Measurements from ENCODE around the gene CLIC5. TPM values are rescaled to one million over a fixed set of nuclear protein-coding genes. Genes with fewer than 3 reads are reported as not detected.

The CLIC5 gene
- polyA plus RNA-seq, 3 donors: not detected

DNA sequence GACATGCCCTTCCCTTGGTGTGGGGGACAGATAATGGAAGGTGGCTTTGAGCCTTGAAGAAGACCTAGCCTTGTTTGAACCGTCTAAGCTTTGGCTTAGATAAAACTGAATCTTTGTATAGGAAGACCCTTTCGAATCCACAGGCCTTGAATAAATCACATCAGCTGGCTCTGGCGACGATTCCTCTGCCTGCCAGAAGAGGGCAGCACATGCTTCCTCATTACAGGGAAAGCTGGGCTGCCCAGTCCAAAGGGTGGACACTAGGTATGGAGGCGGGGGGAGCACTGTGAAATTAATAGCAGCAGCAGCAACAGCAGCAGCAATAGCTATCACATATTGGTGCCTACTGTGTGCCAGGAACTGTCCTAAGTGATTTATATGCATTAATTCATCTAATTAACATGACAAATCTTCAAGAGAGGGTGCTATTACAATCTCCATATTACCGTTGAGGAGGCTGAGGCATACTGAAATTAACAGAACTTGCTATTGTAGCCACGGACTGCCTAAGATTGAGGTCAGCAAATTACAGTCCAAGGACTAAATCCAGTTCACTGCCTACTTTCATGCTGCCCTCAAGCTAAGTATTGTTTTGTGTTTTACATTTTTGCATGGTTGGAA is 85.1 kb downstream of the CLIC5 start:
- Histone ChIP-seq H3K27me3 (ENCODE audit: control insufficient read depth in 2 of 2, insufficient read depth in 2 of 2, low read length in 2 of 2) (no peaks in the 10 kb centered on the region), H3K9me3 (replicated peaks in 1 of 2; ENCODE audit: control insufficient read depth in 1 of 2, insufficient read depth in 1 of 2, low read length in 2 of 2) (no peaks in the 10 kb centered on the region), H2AFZ (ENCODE audit: insufficient read depth, low read depth, low read length, poor library complexity, severe bottlenecking) (no peak overlapping the region), H3K4me3 (replicated peaks in 1 of 3; ENCODE audit: low read depth in 2 of 3, low read length in 3 of 3) (no peak overlapping the region), H4K20me1 (ENCODE audit: insufficient read depth, low read length) (no peaks in the 10 kb centered on the region), H3K36me3 (replicated peaks in 1 of 2; ENCODE audit: control insufficient read depth in 1 of 2, insufficient read depth in 2 of 2, low read length in 2 of 2) (no peaks in the 10 kb centered on the region), H3K9ac (ENCODE audit: insufficient read depth, low read length, poor library complexity, severe bottlenecking) (no peak overlapping the region), H3K27ac (ENCODE audit: low read depth in 1 of 2, low read length in 2 of 2) (no peak overlapping the region), H3K4me2 (replicated peaks; ENCODE audit: extremely low read depth, low read length, poor library complexity, severe bottlenecking) (no peak overlapping the region), H3K79me2 (ENCODE audit: insufficient read depth, low read length) (no peaks in the 10 kb centered on the region), H3K4me1 (ENCODE audit: control insufficient read depth in 1 of 2, insufficient read depth in 2 of 2, low read length in 2 of 2) (no peaks in the 10 kb centered on the region)
- Mint-ChIP-seq H3K4me1 (peaks cover 2% of the 10 kb centered on the region), H3K27ac (no peak overlapping the region), H3K27me3 (ENCODE audit: low read depth in 3 of 3) (peaks cover 1 to 2% (median 2%) of the 10 kb centered on the region in 3 donors), H3K4me3 (no peak overlapping the region), H3K9me3 (peaks cover 0 to 3% (median 0%) of the 10 kb centered on the region in 7 donors), H3K36me3 (no peaks in the 10 kb centered on the region)
- 17% methylated on average over 3 of the region's 7 CpGs for WGBS (ENCODE audit: insufficient coverage)
- intact Hi-C loops (cut with micrococcal nuclease): loop anchor here in 1 of 2 donors (5.0 kb wide), 1 partner anchor 482 kb away; no protein-coding TSS in a partner anchor
- DNase-seq: peak; percentile 29 to 50 (median 46)
- TF ChIP-seq, protein P1, sequence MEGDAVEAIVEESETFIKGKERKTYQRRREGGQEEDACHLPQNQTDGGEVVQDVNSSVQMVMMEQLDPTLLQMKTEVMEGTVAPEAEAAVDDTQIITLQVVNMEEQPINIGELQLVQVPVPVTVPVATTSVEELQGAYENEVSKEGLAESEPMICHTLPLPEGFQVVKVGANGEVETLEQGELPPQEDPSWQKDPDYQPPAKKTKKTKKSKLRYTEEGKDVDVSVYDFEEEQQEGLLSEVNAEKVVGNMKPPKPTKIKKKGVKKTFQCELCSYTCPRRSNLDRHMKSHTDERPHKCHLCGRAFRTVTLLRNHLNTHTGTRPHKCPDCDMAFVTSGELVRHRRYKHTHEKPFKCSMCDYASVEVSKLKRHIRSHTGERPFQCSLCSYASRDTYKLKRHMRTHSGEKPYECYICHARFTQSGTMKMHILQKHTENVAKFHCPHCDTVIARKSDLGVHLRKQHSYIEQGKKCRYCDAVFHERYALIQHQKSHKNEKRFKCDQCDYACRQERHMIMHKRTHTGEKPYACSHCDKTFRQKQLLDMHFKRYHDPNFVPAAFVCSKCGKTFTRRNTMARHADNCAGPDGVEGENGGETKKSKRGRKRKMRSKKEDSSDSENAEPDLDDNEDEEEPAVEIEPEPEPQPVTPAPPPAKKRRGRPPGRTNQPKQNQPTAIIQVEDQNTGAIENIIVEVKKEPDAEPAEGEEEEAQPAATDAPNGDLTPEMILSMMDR (IDR thresholded peaks at IDR 0.05): peak; percentile 97

DNA sequence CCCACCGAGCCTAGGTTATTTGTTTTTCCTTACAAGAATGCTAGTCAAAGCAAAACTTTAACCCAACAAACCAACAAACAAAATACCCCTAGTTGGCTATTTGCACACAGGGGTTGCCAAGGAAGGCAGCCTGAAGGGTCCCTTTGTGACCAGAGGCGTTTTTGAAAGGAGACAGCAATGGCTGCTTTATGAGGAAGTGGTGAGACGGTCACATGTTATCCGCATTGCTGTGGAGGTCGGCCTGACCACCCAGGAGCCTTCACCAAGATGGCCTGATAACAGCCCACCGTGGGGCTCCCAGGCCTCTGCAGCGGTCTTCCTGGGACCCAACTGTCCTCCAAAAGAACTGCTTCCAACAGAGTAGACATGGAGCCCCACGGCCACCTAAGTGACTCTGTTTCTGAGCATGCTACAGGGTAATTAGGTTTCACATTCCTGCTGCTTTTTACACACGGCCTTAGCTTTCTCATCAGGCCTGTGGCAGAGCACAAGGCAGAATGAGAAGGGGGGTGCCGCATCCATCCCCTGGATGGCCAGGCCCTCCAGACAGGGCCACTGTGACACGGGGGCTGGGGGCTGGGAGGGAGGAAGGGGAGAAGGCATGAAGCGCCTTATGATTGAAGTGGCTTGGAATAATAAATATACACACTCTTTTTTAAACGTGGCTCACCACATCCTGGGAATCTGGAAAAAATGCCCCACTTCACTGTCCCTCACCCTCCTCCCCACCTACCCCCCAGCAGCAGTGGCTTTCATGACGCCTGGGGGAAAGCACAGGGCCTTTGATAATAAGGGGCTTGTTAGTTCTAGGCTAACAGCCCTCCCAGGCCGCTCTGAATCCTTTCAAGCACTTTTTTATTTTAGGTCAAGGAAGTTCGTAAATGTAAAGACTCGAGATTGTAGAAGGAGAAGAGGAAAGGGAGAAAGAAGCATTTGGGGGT is 86.0 kb downstream of the CLIC5 start:
- 50% methylated on average over 11 of the region's 17 CpGs for WGBS (ENCODE audit: insufficient coverage)
- TF ChIP-seq, protein P1 (IDR thresholded peaks at IDR 0.05): no peak
- Histone ChIP-seq H3K36me3 (replicated peaks in 1 of 2; ENCODE audit: control insufficient read depth in 1 of 2, insufficient read depth in 2 of 2, low read length in 2 of 2) (no peaks in the 10 kb centered on the region), H3K4me1 (ENCODE audit: control insufficient read depth in 1 of 2, insufficient read depth in 2 of 2, low read length in 2 of 2) (no peaks in the 10 kb centered on the region), H2AFZ (ENCODE audit: insufficient read depth, low read depth, low read length, poor library complexity, severe bottlenecking) (peak overlapping the region; percentile 75), H3K4me3 (replicated peaks in 1 of 3; ENCODE audit: low read depth in 2 of 3, low read length in 3 of 3) (no peak overlapping the region), H3K27me3 (ENCODE audit: control insufficient read depth in 2 of 2, insufficient read depth in 2 of 2, low read length in 2 of 2) (no peaks in the 10 kb centered on the region), H3K27ac (ENCODE audit: low read depth in 1 of 2, low read length in 2 of 2) (no peak overlapping the region), H3K9ac (ENCODE audit: insufficient read depth, low read length, poor library complexity, severe bottlenecking) (no peak overlapping the region), H3K9me3 (replicated peaks in 1 of 2; ENCODE audit: control insufficient read depth in 1 of 2, insufficient read depth in 1 of 2, low read length in 2 of 2) (no peaks in the 10 kb centered on the region), H3K4me2 (replicated peaks; ENCODE audit: extremely low read depth, low read length, poor library complexity, severe bottlenecking) (no peak overlapping the region), H3K79me2 (ENCODE audit: insufficient read depth, low read length) (no peaks in the 10 kb centered on the region), H4K20me1 (ENCODE audit: insufficient read depth, low read length) (no peaks in the 10 kb centered on the region)
- no peak overlapping the region for H3K27ac Mint-ChIP-seq
- H3K4me3 Mint-ChIP-seq: no peak overlapping the region
- intact Hi-C loops (cut with micrococcal nuclease): loop anchor here in 1 of 2 donors (5.0 to 10.0 kb wide), 2 partner anchors 483 to 1335 kb away; no protein-coding TSS in a partner anchor
- H3K4me1 Mint-ChIP-seq: peaks cover 2% of the 10 kb centered on the region
- peaks cover 0 to 3% (median 0%) of the 10 kb centered on the region in 7 donors for H3K9me3 Mint-ChIP-seq
- peaks cover 1 to 2% (median 2%) of the 10 kb centered on the region in 3 donors for H3K27me3 Mint-ChIP-seq (ENCODE audit: low read depth in 3 of 3)
- no peaks in the 10 kb centered on the region for H3K36me3 Mint-ChIP-seq
- DNase-seq: no peak

All from CD14-positive monocyte (primary cell).